HEK293T (cell line): Measurements from ENCODE around the gene PCMT1.

Source experiments
- ARNT ChIP-seq: fragments of 450-650 bp; IDR thresholded peaks from 2 replicates; pipeline ENCODE4 v1.6.1; 2017; ENCODE audit warnings: mild to moderate bottlenecking
- BHLHE40 ChIP-seq: fragments of 450-650 bp; IDR thresholded peaks from 2 replicates; pipeline ENCODE4 v1.6.1; 2016; ENCODE audit warnings: mild to moderate bottlenecking, moderate library complexity, borderline replicate concordance
- CTBP1 ChIP-seq: fragments of 450-650 bp; IDR thresholded peaks from 2 replicates; pipeline ENCODE4 v1.6.1; 2016; ENCODE audit warnings: borderline replicate concordance
- FOXA1 ChIP-seq: fragments of 450-650 bp; IDR thresholded peaks from 2 replicates; pipeline ENCODE4 v1.6.1; 2016; ENCODE audit warnings: mild to moderate bottlenecking
- FOXK2 ChIP-seq: fragments of 450-650 bp; IDR thresholded peaks from 2 replicates; pipeline ENCODE4 v1.6.1; 2016; ENCODE audit warnings: mild to moderate bottlenecking
- FOXM1 ChIP-seq: fragments of 450-650 bp; IDR thresholded peaks from 2 replicates; pipeline ENCODE4 v1.6.1; 2017; ENCODE audit warnings: mild to moderate bottlenecking, borderline replicate concordance
- HDGF ChIP-seq: fragments of 450-650 bp; IDR thresholded peaks from 2 replicates; pipeline ENCODE4 v1.6.1; 2017; ENCODE audit warnings: antibody characterized with exemption, borderline replicate concordance
- L3MBTL2 ChIP-seq: fragments of 450-650 bp; conservative IDR thresholded peaks from 2 replicates; pipeline ENCODE4 v1.6.1; 2016; ENCODE audit warnings: mild to moderate bottlenecking
- LEF1 ChIP-seq: fragments of 450-650 bp; IDR thresholded peaks from 2 replicates; pipeline ENCODE4 v1.6.1; 2017; ENCODE audit warnings: mild to moderate bottlenecking, borderline replicate concordance
- SP1 ChIP-seq: fragments of 450-650 bp; IDR thresholded peaks from 2 replicates; pipeline ENCODE4 v1.6.1; 2017
- SUZ12 ChIP-seq: fragments of 450-650 bp; IDR thresholded peaks from 2 replicates; pipeline ENCODE4 v1.6.1; 2016; ENCODE audit warnings: mild to moderate bottlenecking
- TARDBP ChIP-seq: fragments of 450-650 bp; IDR thresholded peaks from 2 replicates; pipeline ENCODE4 v1.6.1; 2016
- ZNF384 ChIP-seq: fragments of 450-650 bp; IDR thresholded peaks from 2 replicates; pipeline ENCODE4 v1.6.1; 2016
- TF ChIP-seq, protein P1 (sequence below): fragments of 450-650 bp; IDR thresholded peaks from 2 replicates; pipeline ENCODE4 v1.6.1; 2016

DNA sequence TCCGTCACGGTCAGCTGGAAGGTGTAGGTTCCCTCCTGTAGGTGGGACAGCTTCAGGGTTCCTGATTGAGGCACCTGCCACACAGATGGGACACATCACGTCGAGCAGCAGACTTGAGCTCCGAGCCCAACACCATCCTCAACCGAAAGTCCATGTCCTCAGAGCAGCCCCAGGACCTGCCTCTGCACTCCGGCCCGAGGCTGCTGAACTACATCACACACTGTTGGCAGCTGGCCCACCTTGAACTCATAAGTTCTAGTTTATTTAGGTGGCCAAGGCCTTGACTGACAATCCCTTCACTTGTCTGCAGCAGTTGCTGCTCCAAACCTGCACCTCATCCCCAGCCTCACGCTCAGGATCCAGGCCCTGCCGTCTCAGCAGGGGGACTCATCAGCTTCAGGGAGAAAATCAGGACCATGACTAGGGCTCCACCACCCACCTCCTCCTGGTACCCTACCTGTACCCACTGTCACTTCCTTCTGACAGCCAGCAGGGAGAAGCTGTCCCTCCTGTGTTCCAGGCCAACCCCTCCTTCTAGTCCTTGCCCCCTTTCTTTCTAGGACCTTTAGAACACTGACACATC, 93.6 kb downstream of the PCMT1 start:
- TF ChIP-seq FOXM1 (no peak), CTBP1 (no peak), FOXK2 (no peak), ARNT (no peak), ZNF384 (no peak), TARDBP (no peak), FOXA1 (no peak), BHLHE40 (no peak), L3MBTL2 (no peak), SP1 (no peak), SUZ12 (no peak), LEF1 (no peak), HDGF (no peak)
- TF ChIP-seq, protein P1, sequence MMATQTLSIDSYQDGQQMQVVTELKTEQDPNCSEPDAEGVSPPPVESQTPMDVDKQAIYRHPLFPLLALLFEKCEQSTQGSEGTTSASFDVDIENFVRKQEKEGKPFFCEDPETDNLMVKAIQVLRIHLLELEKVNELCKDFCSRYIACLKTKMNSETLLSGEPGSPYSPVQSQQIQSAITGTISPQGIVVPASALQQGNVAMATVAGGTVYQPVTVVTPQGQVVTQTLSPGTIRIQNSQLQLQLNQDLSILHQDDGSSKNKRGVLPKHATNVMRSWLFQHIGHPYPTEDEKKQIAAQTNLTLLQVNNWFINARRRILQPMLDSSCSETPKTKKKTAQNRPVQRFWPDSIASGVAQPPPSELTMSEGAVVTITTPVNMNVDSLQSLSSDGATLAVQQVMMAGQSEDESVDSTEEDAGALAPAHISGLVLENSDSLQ: no peak
